Measurements from ENCODE around the gene OR5K4.

GRCh38 chr3:98398513-98398912, 44.9 kb downstream of the OR5K4 start:
- TF ChIP-seq CTCF (IDR thresholded peaks at IDR 0.05) (no peak), EZH2 (IDR thresholded peaks at IDR 0.05; ENCODE audit: borderline replicate concordance, insufficient read depth, low read depth, low read length, poor library complexity, severe bottlenecking) (no peak)
